ENCODE results near the gene GSTT2. TPM values are rescaled to one million over a fixed set of nuclear protein-coding genes. Genes with fewer than 3 reads are reported as not detected.

GSTT2 gene
- total RNA-seq, 1 donor from 2014 or later: not detected

DNA sequence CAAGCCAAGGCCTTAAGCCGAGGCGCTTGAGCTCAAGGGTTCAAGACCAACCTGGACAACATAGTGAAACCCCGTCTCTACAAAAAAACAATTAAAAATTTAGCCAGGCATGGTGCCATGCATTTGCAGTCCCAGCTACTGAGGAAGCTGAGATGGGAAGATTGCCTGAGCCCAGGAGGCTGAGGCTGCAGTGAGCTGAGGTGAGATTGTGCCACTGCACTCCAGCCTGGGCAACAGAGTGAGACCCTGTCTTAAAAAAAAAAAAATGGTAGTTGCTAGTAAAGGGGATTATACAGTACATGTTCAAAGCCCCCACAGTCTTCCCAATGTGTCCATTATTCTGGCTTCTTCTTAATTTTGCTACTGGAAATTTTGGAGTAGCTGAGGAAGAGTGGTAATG lies 49.4 kb downstream of the GSTT2 start:
- no peaks in the 10 kb centered on the region for H3K4me1 Mint-ChIP-seq
- peaks cover 6% of the 10 kb centered on the region for H3K36me3 Mint-ChIP-seq (ENCODE audit: low read depth)
- no peak overlapping the region for H3K4me3 Mint-ChIP-seq
- no peak overlapping the region for H3K27ac Mint-ChIP-seq (ENCODE audit: unreplicated experiment)
- peaks cover 4% of the 10 kb centered on the region for H3K9me3 Mint-ChIP-seq
- H3K27me3 Mint-ChIP-seq (ENCODE audit: low read depth): no peaks in the 10 kb centered on the region
- TF ChIP-seq, protein P1, sequence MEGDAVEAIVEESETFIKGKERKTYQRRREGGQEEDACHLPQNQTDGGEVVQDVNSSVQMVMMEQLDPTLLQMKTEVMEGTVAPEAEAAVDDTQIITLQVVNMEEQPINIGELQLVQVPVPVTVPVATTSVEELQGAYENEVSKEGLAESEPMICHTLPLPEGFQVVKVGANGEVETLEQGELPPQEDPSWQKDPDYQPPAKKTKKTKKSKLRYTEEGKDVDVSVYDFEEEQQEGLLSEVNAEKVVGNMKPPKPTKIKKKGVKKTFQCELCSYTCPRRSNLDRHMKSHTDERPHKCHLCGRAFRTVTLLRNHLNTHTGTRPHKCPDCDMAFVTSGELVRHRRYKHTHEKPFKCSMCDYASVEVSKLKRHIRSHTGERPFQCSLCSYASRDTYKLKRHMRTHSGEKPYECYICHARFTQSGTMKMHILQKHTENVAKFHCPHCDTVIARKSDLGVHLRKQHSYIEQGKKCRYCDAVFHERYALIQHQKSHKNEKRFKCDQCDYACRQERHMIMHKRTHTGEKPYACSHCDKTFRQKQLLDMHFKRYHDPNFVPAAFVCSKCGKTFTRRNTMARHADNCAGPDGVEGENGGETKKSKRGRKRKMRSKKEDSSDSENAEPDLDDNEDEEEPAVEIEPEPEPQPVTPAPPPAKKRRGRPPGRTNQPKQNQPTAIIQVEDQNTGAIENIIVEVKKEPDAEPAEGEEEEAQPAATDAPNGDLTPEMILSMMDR (conservative IDR thresholded peaks at IDR 0.05): no peak
- no peak for DNase-seq (ENCODE audit: low read depth, low spot score)

DNA sequence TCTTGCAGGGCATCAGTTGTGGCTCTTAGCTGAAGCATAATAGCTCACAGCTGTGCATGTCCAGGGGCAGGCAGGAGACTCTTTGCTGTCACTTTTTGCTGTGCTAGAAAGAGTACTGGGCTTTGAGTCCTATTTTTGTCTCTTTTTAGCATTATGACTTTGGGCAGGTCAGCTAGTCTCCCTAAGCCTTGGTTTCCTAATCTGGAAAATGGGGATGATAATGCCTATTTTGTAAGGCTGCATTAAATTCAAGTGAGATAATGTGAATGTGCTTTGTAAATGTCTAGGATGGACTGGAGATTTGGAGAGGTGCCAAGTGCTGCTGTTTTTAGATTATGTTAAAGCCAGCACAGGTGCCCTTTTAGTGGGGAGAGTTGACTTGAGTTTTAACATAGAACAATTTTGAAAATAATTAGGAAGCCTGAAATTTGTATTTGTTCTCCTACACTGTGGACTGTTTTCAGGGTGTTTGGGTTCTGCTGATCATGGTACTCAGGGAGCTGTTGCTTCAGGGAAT lies 50.3 kb downstream of the GSTT2 start:
- no peak for DNase-seq (ENCODE audit: low read depth, low spot score)
- TF ChIP-seq, protein P1 (conservative IDR thresholded peaks at IDR 0.05): no peak
- Mint-ChIP-seq H3K27ac (ENCODE audit: unreplicated experiment) (no peak overlapping the region), H3K9me3 (no peaks in the 10 kb centered on the region), H3K27me3 (ENCODE audit: low read depth) (no peaks in the 10 kb centered on the region), H3K4me3 (no peak overlapping the region), H3K36me3 (ENCODE audit: low read depth) (no peaks in the 10 kb centered on the region), H3K4me1 (peaks cover 5% of the 10 kb centered on the region)

Other genes with a start within 250 kb of the GSTT2 start
- gene ZNF70, start 229.0 kb upstream of the GSTT2 start, total RNA-seq: 11.4 and 13.0 TPM in 2 replicates
- not detected in 2 replicates for gene VPREB3, start 225.7 kb upstream of the GSTT2 start, total RNA-seq
- 0.41 and 0.79 TPM in 2 replicates for gene C22orf15, start 217.1 kb upstream of the GSTT2 start, total RNA-seq
- 35.8 and 38.8 TPM in 2 replicates for gene CHCHD10, start 212.2 kb upstream of the GSTT2 start, total RNA-seq
- 10.8 and 11.2 TPM in 2 replicates for gene MMP11, start 207.3 kb upstream of the GSTT2 start, total RNA-seq
- 222 and 244 TPM in 2 replicates for gene SMARCB1, start 193.2 kb upstream of the GSTT2 start, total RNA-seq
- gene DERL3, start 141.1 kb upstream of the GSTT2 start, total RNA-seq: 5.7 TPM in 2 replicates
- 17.1 and 18.2 TPM in 2 replicates for gene SLC2A11, start 122.3 kb upstream of the GSTT2 start, total RNA-seq
- gene MIF, start 85.8 kb upstream of the GSTT2 start, total RNA-seq: 637 and 642 TPM in 2 replicates
- gene GSTT2B, start 18.9 kb upstream of the GSTT2 start, total RNA-seq: 1.8 and 2.1 TPM in 2 replicates
- gene DDTL, start 13.2 kb upstream of the GSTT2 start, total RNA-seq: not detected in 2 replicates
- 72.3 and 74.0 TPM in 2 replicates for gene DDT, start 5.7 kb upstream of the GSTT2 start, total RNA-seq
- not detected in 2 replicates for gene GSTT4, start 25.3 kb downstream of the GSTT2 start, total RNA-seq
- 80.8 and 81.8 TPM in 2 replicates for gene CABIN1, start 31.2 kb downstream of the GSTT2 start, total RNA-seq
- gene SUSD2, start 201.4 kb downstream of the GSTT2 start, total RNA-seq: 0.37 and 0.66 TPM in 2 replicates

Measured in neural crest cell (in vitro differentiated cells).